Activated naive CD4-positive, alpha-beta T cell treated with anti-CD3 and anti-CD28 coated beads for 36 hours (primary cell): Measurements from ENCODE around the gene HEATR1. TPM values are rescaled to one million over a fixed set of nuclear protein-coding genes. Genes with fewer than 3 reads are reported as not detected.

Experiments used
- CTCF ChIA-PET: fragments of 350-600 bp; sonication (Branson Sonifier 250); formaldehyde crosslinking; loops from one replicate; lab custom pipeline; 2021; ENCODE audit warnings: antibody characterized with exemption; lab: Charles Lee
- DNase-seq: peaks from one replicate; pipeline ENCODE4 v3.0.0-alpha.2; 2020
- H3K27ac Mint-ChIP-seq: one replicate; pipeline ENCODE4 v1.8.0; 2021; ENCODE audit warnings: mild to moderate bottlenecking, mixed read lengths
- H3K27me3 Mint-ChIP-seq: one replicate; pipeline ENCODE4 v1.8.0; 2021; ENCODE audit warnings: low read depth, mixed read lengths
- H3K36me3 Mint-ChIP-seq: one replicate; pipeline ENCODE4 v1.8.0; 2021; ENCODE audit warnings: low read depth, mixed read lengths
- H3K4me1 Mint-ChIP-seq: one replicate; pipeline ENCODE4 v1.8.0; 2021; ENCODE audit warnings: low read depth, mixed read lengths
- H3K4me3 Mint-ChIP-seq: one replicate; pipeline ENCODE4 v1.8.0; 2021; ENCODE audit warnings: mild to moderate bottlenecking, moderate library complexity, mixed read lengths
- H3K9me3 Mint-ChIP-seq: one replicate; pipeline ENCODE4 v1.8.0; 2021; ENCODE audit warnings: mixed read lengths
- intact Hi-C: fragments of 100-400 bp; cut with micrococcal nuclease; formaldehyde crosslinking; loops from one replicate; pipeline ENCODE4 v1.15.1; 2023
- total RNA-seq, 2 experiments: library from RNA; stranded (reverse); gene quantifications; one replicate each; pipeline ENCODE4 v1.2.3, GENCODE V29; 2021

The HEATR1 gene
- total RNA-seq, 2 experiments from 2014 or later: 71.6 to 75.1 TPM

DNA sequence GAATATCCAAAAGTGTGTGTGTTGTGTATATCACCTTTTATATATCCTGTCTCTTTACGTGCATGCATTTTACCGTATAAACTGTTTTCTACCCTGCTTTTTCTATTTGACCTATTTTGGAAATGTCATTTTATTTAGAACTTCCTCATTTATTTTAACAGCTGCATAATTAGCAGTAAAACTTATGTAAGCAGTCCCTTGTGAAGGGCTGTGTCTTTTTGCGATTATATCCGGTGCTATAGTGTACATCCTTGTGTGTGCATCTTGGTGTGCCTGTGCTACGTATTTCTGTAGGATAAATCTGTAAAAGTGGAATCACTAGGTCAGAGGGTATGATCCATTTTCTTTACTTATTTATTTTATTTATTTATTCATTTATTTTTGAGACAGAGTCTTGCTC, 73.4 kb downstream of the HEATR1 start:
- Mint-ChIP-seq H3K4me3 (no peak overlapping the region), H3K27ac (no peak overlapping the region), H3K27me3 (no peaks in the 10 kb centered on the region), H3K36me3 (peaks cover 39% of the 10 kb centered on the region), H3K4me1 (peaks cover 50% of the 10 kb centered on the region), H3K9me3 (no peaks in the 10 kb centered on the region)
- CTCF ChIA-PET: no interaction called here
- no peak for DNase-seq
- intact Hi-C loops: loop anchor here (5.0 kb wide), 1 partner anchor 424 kb away; no protein-coding TSS in a partner anchor

DNA sequence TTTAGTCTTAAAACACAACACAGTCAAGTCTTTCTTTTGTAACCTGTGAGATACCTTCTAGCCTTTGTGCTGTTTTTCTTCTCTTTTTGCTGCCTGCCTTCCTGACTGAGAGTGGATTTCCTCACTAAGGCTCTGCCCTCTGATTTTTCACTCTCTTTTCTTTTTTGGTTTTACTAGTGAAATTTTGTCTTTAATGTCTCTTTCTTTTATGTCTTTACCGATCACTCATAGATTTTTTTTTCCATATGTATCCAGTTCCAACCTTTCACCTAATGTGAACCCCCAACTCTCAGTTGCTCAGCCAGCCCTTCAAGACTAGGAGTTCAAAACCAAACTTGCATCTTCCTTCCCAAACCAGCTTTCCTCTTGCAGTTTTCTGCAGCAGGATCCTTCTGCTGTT, 74.0 kb downstream of the HEATR1 start:
- Mint-ChIP-seq H3K4me1 (peaks cover 47% of the 10 kb centered on the region), H3K4me3 (no peak overlapping the region), H3K9me3 (no peaks in the 10 kb centered on the region), H3K27ac (peak overlapping the region; percentile 48), H3K27me3 (no peaks in the 10 kb centered on the region), H3K36me3 (peaks cover 40% of the 10 kb centered on the region)
- intact Hi-C loops: loop anchor here (5.0 kb wide), 1 partner anchor 423 kb away; no protein-coding TSS in a partner anchor
- DNase-seq: no peak
- CTCF ChIA-PET: no interaction called here

DNA sequence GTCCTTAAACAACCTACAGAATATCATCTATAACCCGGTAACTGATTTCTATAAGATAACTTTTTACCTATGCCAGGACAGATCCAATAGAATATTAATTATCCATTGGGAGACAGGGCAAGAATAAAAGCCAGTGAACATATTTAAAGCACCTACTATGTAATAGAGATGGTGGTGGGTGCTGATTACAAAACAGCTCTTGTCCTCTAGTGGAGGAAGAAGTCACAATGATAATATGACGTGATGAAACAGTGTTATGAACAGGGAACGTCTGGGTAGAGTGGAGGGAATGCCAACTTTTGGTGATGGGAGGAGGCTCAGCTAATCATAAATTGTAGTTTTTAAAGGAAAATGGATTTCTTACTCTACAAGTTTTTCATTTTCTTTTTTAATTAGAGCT, 78.2 kb downstream of the HEATR1 start:
- Mint-ChIP-seq H3K36me3 (peaks cover 28% of the 10 kb centered on the region), H3K9me3 (no peaks in the 10 kb centered on the region), H3K4me3 (no peak overlapping the region), H3K4me1 (peaks cover 22% of the 10 kb centered on the region), H3K27ac (no peak overlapping the region), H3K27me3 (no peaks in the 10 kb centered on the region)
- CTCF ChIA-PET: interaction anchor here (1.1 to 1.3 kb wide), 2 partner anchors 8 to 423 kb away, joined by 3 read pairs; no protein-coding TSS in a partner anchor
- DNase-seq: no peak
- intact Hi-C loops: loop anchor here (10.0 kb wide), 1 partner anchor 661 kb away; the partner anchor contains the start of gene LYST

- no peak for DNase-seq
- peaks cover 20% of the 10 kb centered on the region for H3K36me3 Mint-ChIP-seq
- intact Hi-C loops: loop anchor here (1.0 to 10.0 kb wide), 6 partner anchors 9 to 1363 kb away; partner anchors contain the start of genes HEATR1, LYST, MTR and RBM34
- H3K27ac Mint-ChIP-seq: peak overlapping the region; percentile 97
- H3K27me3 Mint-ChIP-seq: no peaks in the 10 kb centered on the region
- peak overlapping the region; percentile 96 for H3K4me3 Mint-ChIP-seq
- peaks cover 13% of the 10 kb centered on the region for H3K4me1 Mint-ChIP-seq
- no peaks in the 10 kb centered on the region for H3K9me3 Mint-ChIP-seq
- CTCF ChIA-PET: interaction anchor here (0.8 to 1.1 kb wide), 2 partner anchors 9 to 11 kb away, joined by 3 to 5 read pairs; no protein-coding TSS in a partner anchor
Measured at GRCh38 chr1:236524895-236525184, 79.5 kb downstream of the HEATR1 start.

DNA sequence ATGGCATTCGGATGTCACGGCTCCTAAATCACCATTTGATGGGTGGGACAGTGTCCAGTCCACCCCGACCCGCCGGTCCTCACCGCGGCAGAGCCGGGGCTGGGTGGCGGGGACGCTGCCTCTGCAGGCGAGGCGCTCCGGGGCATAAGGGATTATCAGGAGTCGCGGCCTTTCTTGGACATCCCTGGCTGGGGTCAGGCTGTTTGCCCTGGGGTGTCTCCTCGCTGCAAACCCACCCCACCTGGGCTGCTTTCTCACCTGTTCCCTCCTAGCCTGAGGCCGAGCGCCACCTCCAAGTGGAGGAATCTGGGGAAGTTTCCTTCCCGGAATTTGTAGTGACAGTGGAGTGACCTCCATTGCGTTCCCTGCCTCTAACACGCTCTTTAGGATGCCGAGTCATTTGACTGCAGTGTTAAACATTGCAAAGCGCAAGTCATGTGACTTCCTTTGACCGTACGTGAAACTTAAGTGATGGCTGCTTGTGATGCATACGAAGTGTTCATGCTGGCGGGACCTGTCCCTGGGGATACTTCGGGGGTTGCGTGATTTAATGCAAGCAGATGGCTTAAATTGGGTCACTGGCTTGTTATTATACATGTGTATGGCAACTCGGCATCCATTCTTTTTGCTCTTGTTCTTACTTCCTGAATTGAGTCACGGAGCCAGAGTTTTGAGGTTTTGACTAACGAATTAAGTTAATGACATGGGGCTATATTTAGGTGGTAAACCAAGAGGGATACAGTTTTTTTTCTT, 80.0 kb downstream of the HEATR1 start:
- Mint-ChIP-seq H3K27ac (peak overlapping the region; percentile 97), H3K9me3 (no peaks in the 10 kb centered on the region), H3K27me3 (no peaks in the 10 kb centered on the region), H3K4me1 (peaks cover 13% of the 10 kb centered on the region), H3K4me3 (peak overlapping the region; percentile 96), H3K36me3 (peaks cover 20% of the 10 kb centered on the region)
- DNase-seq: peak; percentile 77
- intact Hi-C loops: loop anchor here (1.0 to 10.0 kb wide), 6 partner anchors 10 to 1362 kb away; partner anchors contain the start of genes HEATR1, LYST, MTR and RBM34
- CTCF ChIA-PET: interaction anchor here (0.8 kb wide), 1 partner anchor 11 kb away, joined by 5 read pairs; no protein-coding TSS in a partner anchor

DNA sequence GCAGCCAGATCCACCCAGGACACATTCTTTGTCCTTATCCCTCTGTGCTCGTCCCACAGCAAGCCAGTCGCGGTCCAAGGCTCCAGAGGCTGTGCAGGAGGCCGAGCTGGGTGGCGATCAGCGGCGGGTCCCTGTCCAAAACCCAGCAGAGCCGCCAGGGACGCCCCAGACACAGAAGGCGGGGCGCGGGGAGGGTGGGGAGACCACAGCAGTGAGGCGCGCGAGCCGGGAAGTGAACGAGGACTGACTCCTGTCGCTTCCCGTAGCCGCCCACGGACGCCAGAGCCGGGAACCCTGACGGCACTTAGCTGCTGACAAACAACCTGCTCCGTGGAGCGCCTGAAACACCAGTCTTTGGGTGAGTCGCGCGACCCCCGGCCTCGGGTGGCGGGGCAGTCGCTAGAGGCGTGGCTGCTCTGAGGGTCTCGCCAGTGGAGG, 80.6 kb downstream of the HEATR1 start, which contains the start of gene LGALS8:
Gene LGALS8, plus strand, starts transcription at position 279 of the 438 bp plus-strand sequence. CDS start 2,089 bp downstream, outside the sequence.
- DNase-seq: peak; percentile 91
- H3K27me3 Mint-ChIP-seq: no peaks in the 10 kb centered on the region
- CTCF ChIA-PET: no interaction called here
- intact Hi-C loops: loop anchor here (1.0 to 10.0 kb wide), 6 partner anchors 11 to 1361 kb away; partner anchors contain the start of genes HEATR1, LYST, MTR and RBM34
- no peaks in the 10 kb centered on the region for H3K9me3 Mint-ChIP-seq
- H3K4me3 Mint-ChIP-seq: peak within 1 kb of the TSS; percentile 96
- peaks cover 9% of the 10 kb centered on the region for H3K4me1 Mint-ChIP-seq
- H3K27ac Mint-ChIP-seq: peak within 1 kb of the TSS; percentile 97
- H3K36me3 Mint-ChIP-seq: peaks cover 16% of the 10 kb centered on the region

- DNase-seq: no peak
Measured at GRCh38 chr1:236522937-236523703, 81.2 kb downstream of the HEATR1 start.

GRCh38 chr1:236520445-236521005, 83.8 kb downstream of the HEATR1 start:
- Mint-ChIP-seq H3K27me3 (no peaks in the 10 kb centered on the region), H3K36me3 (peaks cover 1% of the 10 kb centered on the region), H3K27ac (no peak overlapping the region), H3K4me3 (no peak overlapping the region), H3K9me3 (no peaks in the 10 kb centered on the region), H3K4me1 (peaks cover 15% of the 10 kb centered on the region)
- DNase-seq: no peak
- CTCF ChIA-PET: no interaction called here
- intact Hi-C loops: loop anchor here (5.0 to 10.0 kb wide), 2 partner anchors 656 to 1358 kb away; partner anchors contain the start of genes LYST and RBM34

More at GRCh38 chr1:236522937-236523703, 81.2 kb downstream of the HEATR1 start:
- intact Hi-C loops: loop anchor here (5.0 to 10.0 kb wide), 2 partner anchors 658 to 1361 kb away; partner anchors contain the start of genes LYST and RBM34
- Mint-ChIP-seq H3K4me3 (peak overlapping the region; percentile 96), H3K4me1 (peaks cover 11% of the 10 kb centered on the region), H3K36me3 (peaks cover 16% of the 10 kb centered on the region), H3K27ac (peak overlapping the region; percentile 97), H3K9me3 (no peaks in the 10 kb centered on the region), H3K27me3 (no peaks in the 10 kb centered on the region)
- CTCF ChIA-PET: no interaction called here

DNA sequence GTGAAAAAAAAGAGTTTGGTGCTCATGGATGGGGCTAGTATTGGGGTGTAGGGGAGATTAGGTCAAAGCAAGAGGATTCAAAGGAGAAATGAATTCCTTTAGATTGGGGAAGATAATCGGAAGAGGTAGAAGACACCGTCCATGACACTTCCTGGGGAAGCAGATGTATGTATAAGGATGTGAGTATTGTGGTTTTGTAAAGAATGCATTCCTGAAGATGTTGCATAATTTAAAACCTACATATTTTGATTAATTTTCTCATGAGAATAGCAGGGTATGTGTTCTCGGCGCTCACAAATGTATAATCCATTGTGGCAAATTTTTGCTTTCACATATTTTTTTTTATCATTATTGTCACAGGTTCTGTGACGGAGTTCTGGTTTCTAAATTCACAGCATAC, 86.0 kb downstream of the HEATR1 start:
- intact Hi-C loops: no loop called here
- CTCF ChIA-PET: interaction anchor here (0.7 kb wide), 1 partner anchor 93 kb away, joined by 3 read pairs; no protein-coding TSS in a partner anchor
- H3K4me1 Mint-ChIP-seq: peaks cover 12% of the 10 kb centered on the region
- H3K9me3 Mint-ChIP-seq: no peaks in the 10 kb centered on the region
- no peaks in the 10 kb centered on the region for H3K36me3 Mint-ChIP-seq
- H3K27me3 Mint-ChIP-seq: no peaks in the 10 kb centered on the region
- no peak overlapping the region for H3K27ac Mint-ChIP-seq
- DNase-seq: no peak
- H3K4me3 Mint-ChIP-seq: no peak overlapping the region

DNA sequence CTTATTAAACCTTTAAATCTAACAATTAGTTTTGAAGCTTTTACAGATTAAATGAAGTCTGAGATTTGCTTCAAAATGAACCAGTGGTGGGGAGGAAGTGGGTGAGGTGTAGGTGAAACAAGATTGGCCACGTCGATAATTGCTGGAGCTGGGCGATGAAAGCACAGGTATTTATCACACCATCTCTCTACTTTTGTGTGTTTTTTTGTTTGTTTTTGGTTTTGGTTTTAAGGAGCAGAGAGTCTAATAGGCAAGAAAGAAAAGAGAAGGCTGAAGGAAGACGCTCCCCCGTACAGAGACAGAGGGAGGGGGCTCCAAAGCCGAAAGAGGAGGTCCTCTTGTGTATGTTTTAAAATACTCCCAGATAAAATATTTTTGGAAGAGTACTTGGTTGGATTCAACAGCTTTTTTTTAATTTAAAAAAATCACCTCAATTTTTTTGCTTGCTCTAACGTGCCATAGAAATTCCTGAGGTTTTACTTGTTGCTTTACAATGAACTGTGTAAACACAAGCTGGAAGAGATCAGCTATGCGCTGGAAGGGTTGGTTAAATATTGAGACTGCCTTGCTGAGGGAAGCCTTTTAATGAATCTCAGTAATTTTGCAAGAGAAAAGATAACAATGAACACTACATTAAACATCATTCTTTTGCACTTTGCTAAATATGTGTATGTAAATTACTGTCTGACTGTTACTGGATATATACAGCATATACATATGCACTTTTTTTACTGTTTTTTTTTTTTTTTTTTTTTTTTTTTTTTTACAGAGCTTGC, 87.2 kb downstream of the HEATR1 start:
- DNase-seq: peak; percentile 33
- Mint-ChIP-seq H3K4me1 (peaks cover 12% of the 10 kb centered on the region), H3K9me3 (no peaks in the 10 kb centered on the region), H3K27ac (peak overlapping the region; percentile 3), H3K4me3 (peak overlapping the region; percentile 67), H3K27me3 (no peaks in the 10 kb centered on the region), H3K36me3 (no peaks in the 10 kb centered on the region)
- CTCF ChIA-PET: interaction anchor here (0.8 kb wide), 1 partner anchor 66 kb away, joined by 3 read pairs; no protein-coding TSS in a partner anchor
- intact Hi-C loops: no loop called here

GRCh38 chr1:236515443-236515958, 88.8 kb downstream of the HEATR1 start:
- CTCF ChIA-PET: no interaction called here
- H3K4me3 Mint-ChIP-seq: no peak overlapping the region
- DNase-seq: no peak
- intact Hi-C loops: no loop called here
- H3K4me1 Mint-ChIP-seq: peaks cover 12% of the 10 kb centered on the region
- H3K9me3 Mint-ChIP-seq: no peaks in the 10 kb centered on the region
- no peak overlapping the region for H3K27ac Mint-ChIP-seq
- H3K27me3 Mint-ChIP-seq: no peaks in the 10 kb centered on the region
- H3K36me3 Mint-ChIP-seq: no peaks in the 10 kb centered on the region
